WERI-Rb-1 (cell line): ENCODE measurements around the gene C1QTNF6.
A peak's percentile ranks its signal among the peaks of the same experiment; 100 is the strongest.

Experiments used
- DNase-seq: peaks from one replicate; pipeline ENCODE4 v3.0.0-alpha.2; 2020
- H3K27ac ChIP-seq: fragments of 250-450 bp; sonication (Bioruptor Pico); 2 replicates; pipeline ENCODE4 v1.5.1; 2020; ENCODE audit warnings: mild to moderate bottlenecking, moderate library complexity
- H3K27me3 ChIP-seq: fragments of 250-450 bp; sonication (Bioruptor Pico); 2 replicates; pipeline ENCODE4 v1.5.1; 2021; ENCODE audit warnings: mild to moderate bottlenecking, low read depth, moderate library complexity; ENCODE audit not compliant: insufficient read depth, severe bottlenecking
- H3K36me3 ChIP-seq: fragments of 250-450 bp; sonication (Bioruptor Pico); 2 replicates; pipeline ENCODE4 v1.5.1; 2020; ENCODE audit warnings: mild to moderate bottlenecking, moderate library complexity
- H3K4me3 ChIP-seq: 2 replicates; pipeline ENCODE4 v1.5.1; 2011; ENCODE audit warnings: low read depth, mild to moderate bottlenecking, control low read depth, low read length
- H3K9me3 ChIP-seq: fragments of 250-450 bp; sonication (Bioruptor Pico); 2 replicates; pipeline ENCODE4 v1.5.1; 2021; ENCODE audit warnings: mild to moderate bottlenecking, moderate library complexity; ENCODE audit not compliant: severe bottlenecking
- CTCF ChIP-seq: IDR thresholded peaks from 2 replicates; pipeline ENCODE4 v1.5.1; 2011; ENCODE audit warnings: low read depth, mild to moderate bottlenecking, control low read depth, inconsistent platforms, low read length

C1QTNF6 gene

GRCh38 chr22:37223965-37224551 is 36.0 kb upstream of the C1QTNF6 start:
- no peaks in the 10 kb centered on the region for H3K36me3 ChIP-seq
- H3K9me3 ChIP-seq, result no peaks in the 10 kb centered on the region
- no peak overlapping the region for H3K27ac ChIP-seq
- no peak for TF ChIP-seq CTCF
- H3K4me3 ChIP-seq, result no peak overlapping the region
- DNase-seq, result no peak
- no peaks in the 10 kb centered on the region for H3K27me3 ChIP-seq

GRCh38 chr22:37222440-37222971 is 34.5 kb upstream of the C1QTNF6 start:
- Histone ChIP-seq H3K9me3 (no peaks in the 10 kb centered on the region), H3K36me3 (no peaks in the 10 kb centered on the region), H3K27me3 (no peaks in the 10 kb centered on the region), H3K4me3 (no peak overlapping the region), H3K27ac (no peak overlapping the region)
- no peak for DNase-seq
- TF ChIP-seq CTCF, result no peak

- peak; percentile 3; the same call in 1 of the 2 replicates for TF ChIP-seq CTCF
- Histone ChIP-seq H3K36me3 (no peaks in the 10 kb centered on the region), H3K27me3 (no peaks in the 10 kb centered on the region), H3K9me3 (no peaks in the 10 kb centered on the region), H3K27ac (no peak overlapping the region), H3K4me3 (no peak overlapping the region)
- DNase-seq, result no peak
These were observed 33.6 kb upstream of the C1QTNF6 start for GRCh38 chr22:37221424-37222333.

- no peak for TF ChIP-seq CTCF
- no peak overlapping the region for H3K4me3 ChIP-seq
- H3K27me3 ChIP-seq, result no peaks in the 10 kb centered on the region
- no peaks in the 10 kb centered on the region for H3K9me3 ChIP-seq
- H3K36me3 ChIP-seq, result no peaks in the 10 kb centered on the region
- H3K27ac ChIP-seq, result no peak overlapping the region
- DNase-seq, result no peak
These were observed 32.5 kb upstream of the C1QTNF6 start for GRCh38 chr22:37220543-37220981.

GRCh38 chr22:37219533-37219932 is 31.5 kb upstream of the C1QTNF6 start:
- H3K27me3 ChIP-seq, result no peaks in the 10 kb centered on the region

More at GRCh38 chr22:37219533-37219932, 31.5 kb upstream of the C1QTNF6 start:
- Histone ChIP-seq H3K4me3 (no peak overlapping the region), H3K36me3 (no peaks in the 10 kb centered on the region), H3K27ac (no peak overlapping the region), H3K9me3 (no peaks in the 10 kb centered on the region)
- no peak for TF ChIP-seq CTCF
- no peak for DNase-seq
